ENCODE measurements around the gene KLF5.

DNA sequence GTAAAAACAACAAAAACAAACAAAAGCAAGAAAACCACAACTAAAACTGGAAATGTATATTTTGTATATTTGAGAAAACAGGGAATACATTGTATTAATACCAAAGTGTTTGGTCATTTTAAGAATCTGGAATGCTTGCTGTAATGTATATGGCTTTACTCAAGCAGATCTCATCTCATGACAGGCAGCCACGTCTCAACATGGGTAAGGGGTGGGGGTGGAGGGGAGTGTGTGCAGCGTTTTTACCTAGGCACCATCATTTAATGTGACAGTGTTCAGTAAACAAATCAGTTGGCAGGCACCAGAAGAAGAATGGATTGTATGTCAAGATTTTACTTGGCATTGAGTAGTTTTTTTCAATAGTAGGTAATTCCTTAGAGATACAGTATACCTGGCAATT lies 17.1 kb downstream of the KLF5 start:
- TF ChIP-seq CTCF (IDR thresholded peaks at IDR 0.05) (no peak), POLR2A (IDR thresholded peaks at IDR 0.05) (no peak), POLR2AphosphoS5 (IDR thresholded peaks at IDR 0.05) (no peak), EP300 (IDR thresholded peaks at IDR 0.05) (no peak)
